ENCODE data around the gene CHRNA3.

The CHRNA3 gene

DNA sequence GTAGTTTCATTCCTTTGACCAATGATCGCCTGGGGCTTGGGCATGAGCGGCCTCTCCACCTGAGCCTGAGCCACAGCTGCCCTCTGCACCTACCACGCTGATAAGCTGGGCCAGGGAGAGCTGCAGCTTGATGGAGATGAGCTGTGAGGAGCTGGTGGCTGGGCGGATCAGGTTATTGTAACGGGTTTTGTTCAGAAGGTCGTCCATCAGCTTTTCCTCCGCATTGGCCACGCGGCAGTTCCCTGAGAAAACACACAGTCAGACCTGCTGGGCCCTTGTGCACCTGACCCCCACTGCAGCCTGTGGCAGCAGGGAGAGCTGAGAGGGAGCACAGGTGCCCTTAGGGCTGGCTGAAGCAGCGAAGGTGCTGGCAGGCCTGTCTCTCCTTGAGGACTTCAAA, 14.6 kb upstream of the CHRNA3 start:
- no peak for DNase-seq

- no peak for DNase-seq
These were observed 13.7 kb upstream of the CHRNA3 start for GRCh38 chr15:78634210-78635145.

DNA sequence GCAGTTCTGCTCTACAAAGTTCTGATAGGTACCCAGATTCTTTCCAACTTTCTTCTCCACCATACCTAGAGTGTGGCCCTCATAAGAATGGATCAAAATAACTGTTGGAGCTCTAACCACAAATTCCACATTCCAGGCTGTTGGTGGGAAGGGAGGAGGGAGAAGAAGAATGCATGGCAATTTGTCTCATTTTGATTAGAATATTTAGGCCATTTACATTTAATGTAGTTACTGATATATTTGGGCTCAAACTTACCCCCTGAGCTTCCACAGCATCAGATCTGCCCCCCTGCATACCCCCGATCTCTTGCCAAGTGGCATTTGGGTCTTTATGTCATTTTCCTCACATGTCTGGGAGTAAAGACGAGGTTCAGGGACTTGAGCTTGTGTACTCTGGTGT, 12.6 kb upstream of the CHRNA3 start:
- no peak for DNase-seq

DNA sequence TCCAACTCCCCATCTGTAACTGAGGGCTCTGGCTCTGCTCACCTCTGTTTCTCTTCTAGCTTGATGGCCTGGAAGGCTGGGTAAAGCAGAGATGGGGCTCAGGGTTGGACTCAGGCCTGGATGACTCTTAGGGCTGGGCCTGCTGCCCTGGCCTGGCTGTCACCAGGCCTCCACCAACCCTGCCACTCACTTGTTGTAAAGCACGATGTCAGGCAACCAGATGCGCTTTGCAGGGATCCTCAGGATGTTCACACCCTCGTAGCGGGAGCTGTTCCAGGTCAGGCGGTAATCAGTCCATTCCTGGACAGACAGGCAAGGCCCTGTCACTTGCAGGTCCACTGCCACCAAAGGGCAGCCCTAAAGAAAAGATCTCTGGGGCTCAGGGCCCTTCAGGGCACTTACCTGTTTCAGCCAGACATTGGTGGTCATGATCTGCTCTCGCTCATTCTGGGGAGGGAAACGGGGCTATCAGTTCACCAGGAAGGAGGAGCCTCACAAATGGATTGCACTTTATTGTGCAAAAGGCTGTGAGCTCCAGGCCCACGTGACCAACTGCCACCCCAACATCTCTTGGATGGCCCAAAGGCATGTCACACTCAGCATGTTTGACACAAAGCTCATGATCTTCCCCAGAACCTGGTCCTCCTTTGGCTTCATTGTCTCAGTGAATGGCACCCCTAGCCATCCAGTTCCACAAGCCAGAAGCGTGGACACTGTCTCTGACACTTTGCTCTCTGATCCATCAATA, 10.3 kb upstream of the CHRNA3 start:
- DNase-seq = no peak

GRCh38 chr15:78629716-78630065, 8.9 kb upstream of the CHRNA3 start:
- no peak for DNase-seq

- DNase-seq = no peak
These were observed 8.4 kb upstream of the CHRNA3 start for GRCh38 chr15:78629031-78629715.

- no peak for DNase-seq
These were observed 7.4 kb upstream of the CHRNA3 start for GRCh38 chr15:78628227-78628626.

DNA sequence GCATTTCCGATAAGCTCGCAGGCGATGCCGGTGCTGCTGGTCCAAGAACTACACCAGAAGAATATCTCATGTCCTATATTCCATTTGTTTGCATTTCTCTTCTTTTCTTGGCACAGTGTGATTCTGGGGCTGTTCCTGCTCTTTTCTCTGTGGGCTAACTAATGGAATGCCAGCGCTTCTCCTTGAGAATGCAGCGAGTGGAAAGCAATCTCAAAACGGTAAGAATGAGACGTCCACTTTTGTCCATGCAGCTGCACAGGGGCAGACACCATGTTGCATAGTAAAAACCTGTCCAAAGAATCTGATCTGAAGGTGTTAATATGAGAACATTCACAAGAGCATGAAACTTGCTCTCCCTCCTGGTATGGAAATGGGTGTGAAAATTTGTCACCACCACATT, 6.6 kb upstream of the CHRNA3 start:
- no peak for DNase-seq

DNA sequence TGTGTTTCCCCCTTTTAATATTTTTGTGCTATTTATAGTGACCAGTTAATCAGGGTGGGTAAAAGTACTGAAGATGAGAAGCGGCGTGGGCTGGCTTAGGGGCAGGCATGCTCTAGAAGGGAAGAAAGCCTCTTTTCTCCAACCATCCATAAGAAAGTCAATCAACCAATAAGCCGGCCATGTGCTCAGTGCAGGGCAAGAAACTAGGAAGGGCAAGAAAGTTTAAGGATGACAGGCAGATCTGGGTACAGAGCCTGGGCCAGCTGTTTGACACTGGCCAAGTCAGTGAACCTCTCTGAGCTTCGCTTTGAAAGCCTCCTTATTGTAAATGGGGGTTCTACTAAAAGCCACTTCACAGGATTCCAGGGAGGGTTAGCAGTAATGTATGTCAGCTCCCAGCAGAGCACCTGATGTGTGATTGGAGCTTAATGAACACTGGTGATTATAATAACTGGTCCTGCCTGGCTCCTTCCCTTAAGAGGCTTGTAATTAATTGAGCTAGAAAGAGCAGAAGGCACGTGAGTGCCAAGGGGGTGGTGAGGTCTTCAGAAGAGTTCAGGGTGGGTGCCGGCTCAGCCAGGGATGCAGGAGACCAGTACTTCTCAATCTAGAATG, 5.7 kb upstream of the CHRNA3 start:
- DNase-seq = no peak

- DNase-seq = no peak
These were observed 4.9 kb upstream of the CHRNA3 start for GRCh38 chr15:78625606-78626280.

GRCh38 chr15:78624651-78625590, 4.1 kb upstream of the CHRNA3 start:
- no peak for DNase-seq

- no peak for DNase-seq
These were observed 3.1 kb upstream of the CHRNA3 start for GRCh38 chr15:78623786-78624497.

GRCh38 chr15:78621810-78622402, 1.1 kb upstream of the CHRNA3 start:
- DNase-seq = no peak

DNA sequence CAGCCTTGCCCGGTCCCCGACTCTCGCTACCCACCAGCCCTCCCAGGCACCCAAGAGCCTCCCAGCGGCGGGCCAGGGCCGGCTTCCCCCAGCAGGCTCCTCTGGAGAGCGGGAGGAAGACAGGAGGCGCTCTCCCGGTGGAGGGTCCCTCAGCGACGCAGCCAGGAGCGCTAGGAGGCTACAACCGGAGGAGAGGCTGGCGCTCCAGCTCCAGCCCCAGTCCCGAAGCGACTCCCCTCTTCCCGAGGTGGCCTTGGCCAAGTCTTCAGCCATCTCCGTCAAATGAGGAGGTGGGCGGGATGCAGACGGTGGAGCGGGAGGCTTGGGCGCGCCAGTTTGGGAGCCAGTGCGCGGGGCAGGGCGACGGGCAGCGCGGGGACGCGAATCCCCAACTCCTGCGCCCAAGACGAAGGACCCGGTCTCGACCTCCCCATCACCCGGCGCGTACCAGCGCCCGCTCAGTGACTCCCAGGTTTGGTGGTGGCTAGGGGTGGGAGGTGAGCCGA, 722 bp downstream of the CHRNA3 start:
- DNase-seq = no peak

DNA sequence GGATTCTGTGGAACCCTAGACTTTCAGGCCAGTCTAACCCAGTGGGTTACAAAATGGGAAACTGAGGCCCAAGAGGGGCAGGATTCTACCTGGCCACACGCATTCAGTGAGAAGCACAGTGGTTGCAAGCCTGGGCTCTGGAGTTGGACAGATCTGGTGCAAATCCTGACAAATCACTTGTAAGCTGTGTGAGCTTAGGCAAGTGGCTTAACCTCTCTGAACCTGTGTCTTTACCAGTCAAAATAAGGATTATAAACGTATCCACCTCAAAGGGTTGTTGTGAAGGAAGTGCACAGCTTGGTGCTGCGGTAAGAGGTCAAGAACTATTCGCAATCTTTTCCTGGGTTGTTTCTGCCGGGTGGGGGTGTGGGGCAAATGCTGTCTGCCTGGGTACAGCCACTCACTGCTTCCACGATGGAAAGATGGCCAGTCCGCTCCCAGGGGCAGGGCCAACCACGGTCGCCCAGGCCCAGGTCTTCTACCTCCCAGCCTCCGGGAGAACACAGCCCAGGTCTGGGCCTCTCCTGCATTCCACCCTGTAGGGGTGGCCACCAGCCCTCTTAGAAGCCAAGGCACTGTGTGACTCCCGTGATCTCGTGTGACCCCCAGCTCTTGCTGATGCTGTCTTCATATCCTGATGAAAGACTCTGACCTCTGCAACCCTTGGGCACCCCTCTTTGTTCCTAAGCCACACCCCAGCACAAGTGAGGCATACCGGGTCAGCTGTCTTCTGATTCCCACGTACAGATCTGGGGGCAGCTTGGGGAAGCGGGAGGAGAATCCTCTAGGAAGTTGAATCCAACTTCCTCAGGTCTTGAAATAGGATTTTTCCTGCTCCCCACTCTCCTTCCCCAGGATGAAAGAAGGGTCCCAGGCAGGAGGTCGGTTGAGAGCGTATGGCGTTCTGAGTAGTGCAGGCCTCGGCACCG, 1.5 kb downstream of the CHRNA3 start:
- DNase-seq = no peak

DNA sequence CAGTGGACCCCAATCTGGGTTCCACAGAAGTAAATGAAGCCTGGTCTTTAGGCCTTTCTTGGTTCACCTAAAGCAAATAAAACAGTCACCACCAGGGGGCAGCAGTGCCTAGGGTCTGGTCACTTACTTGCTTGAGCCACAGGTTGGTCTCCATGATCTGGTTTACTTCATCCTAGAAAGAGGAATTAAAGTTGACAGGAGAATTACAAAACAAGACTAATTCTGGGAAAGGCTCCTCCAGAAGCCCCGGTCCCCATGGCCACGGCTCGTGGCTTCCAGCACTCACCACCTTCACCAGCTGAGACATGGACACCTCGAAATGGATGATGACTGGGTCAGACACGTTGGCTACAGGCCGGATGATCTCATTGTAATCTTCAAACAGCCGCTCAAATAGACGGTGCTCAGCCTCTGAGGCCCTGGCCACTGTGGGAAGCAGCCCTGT, 2.3 kb downstream of the CHRNA3 start:
- DNase-seq = peak; percentile 87

- DNase-seq = no peak
These were observed 2.7 kb downstream of the CHRNA3 start for GRCh38 chr15:78618064-78618463.

DNA sequence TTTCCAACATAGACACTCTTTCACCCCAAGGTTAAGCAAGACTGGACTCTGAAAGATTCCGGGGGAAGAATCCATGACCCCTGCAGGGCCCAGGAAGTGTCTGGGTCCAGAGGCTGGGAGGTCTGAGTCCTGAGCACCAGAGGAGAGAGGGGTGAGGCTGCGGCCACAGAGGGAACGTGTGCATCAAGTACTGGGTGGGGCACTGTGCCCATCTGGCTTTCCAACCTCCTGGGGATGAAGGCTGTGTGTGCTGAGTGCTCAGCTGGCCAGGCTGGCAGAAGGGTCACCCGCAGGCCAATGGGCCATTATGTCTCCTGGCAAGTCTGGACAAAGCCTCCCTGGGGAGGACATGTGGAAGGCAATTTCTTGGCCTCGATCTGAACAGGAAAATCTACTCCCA, 3.3 kb downstream of the CHRNA3 start:
- no peak for DNase-seq

DNA sequence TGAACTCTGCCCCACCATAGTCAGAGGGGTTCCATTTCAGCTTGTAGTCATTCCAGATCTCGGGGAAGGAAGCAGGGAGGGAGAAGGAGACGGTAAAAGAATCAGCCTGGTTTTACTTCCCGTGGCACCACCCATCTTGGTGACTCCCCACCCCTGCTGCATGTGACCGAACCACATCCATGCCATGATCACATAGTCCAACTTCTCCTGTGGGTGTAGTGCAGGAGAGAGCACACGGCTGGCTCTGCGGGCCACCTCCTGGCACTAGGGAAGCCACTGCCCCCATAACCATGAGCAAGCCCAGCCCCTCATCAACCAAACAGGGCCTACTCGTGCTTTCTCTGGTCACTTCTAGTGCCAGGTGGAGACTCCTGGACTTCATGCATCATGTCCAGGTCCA, 3.7 kb downstream of the CHRNA3 start:
- DNase-seq = no peak

All from activated CD4-positive, alpha-beta T cell treated with anti-CD3 and anti-CD28 coated beads, Interleukin-2, Interleukin-6, amounts not matched to agents 100 ng/mL and 50 ng/mL, durations not matched to agents 16 hours and 8 hours (primary cell).